Measurements from ENCODE around the gene ARID1B.

Gene ARID1B

DNA sequence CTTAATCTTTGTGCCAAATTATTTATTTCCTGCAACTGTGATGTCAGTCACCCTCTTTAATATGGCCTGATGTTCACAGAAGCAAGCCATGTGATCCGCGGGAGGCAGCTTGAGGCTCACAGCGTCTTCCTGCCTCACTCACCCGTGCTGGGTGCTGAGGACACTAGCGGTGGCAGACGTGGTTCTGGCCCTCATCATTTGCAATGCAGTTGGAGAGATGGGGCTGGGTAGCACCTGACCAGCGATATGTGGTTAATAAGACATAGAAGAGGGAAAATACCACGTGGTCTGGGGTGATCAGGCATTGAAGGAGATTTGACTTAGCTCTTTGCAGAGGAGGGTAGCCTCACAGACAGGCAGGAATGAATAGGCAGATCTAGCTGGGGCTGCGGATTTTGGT is 281.4 kb downstream of the ARID1B start:
- no peak for DNase-seq (ENCODE audit: low read depth)

DNA sequence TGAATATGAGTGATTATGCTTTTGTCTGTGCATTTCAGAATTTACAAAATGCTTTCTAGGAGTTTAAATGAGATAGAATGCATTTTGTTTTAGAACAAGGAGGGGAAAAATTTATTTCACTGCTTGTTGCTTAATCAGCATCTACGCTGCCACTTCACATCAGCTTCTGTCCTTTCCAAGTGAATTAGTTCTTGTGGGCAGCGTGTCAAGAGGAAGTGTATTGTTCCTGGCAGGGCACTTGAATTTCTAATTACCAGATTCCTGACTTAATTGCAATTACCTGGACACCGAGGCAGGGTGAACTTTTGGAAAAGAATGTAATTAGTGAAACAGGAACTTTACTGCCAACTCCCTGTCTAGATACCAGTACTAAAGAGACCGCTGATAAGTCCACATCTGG is 282.6 kb downstream of the ARID1B start:
- DNase-seq (ENCODE audit: low read depth) = no peak

DNA sequence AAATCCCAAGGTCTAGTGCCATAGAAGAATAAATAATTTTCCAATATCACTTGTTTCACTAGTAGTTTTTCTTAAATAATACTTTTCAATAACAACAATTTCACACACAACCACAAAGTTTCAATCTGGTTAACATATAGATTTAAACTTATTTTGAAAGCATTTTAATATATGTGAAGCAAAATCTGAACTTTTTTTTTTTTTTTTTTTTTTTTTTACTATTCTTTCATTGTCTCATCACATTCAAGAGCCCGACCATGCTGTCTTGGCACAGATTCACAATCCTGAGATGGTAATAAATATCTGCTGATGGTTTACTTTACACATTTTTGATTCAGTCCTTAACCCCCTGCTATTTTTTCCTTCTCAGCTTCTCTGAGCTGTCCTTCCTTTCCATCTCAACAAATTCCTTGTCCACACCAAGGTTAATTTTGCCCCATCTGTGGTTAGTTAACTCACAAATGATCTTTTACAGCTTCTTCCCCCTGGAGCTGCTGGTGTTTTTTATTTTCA is 283.3 kb downstream of the ARID1B start:
- DNase-seq (ENCODE audit: low read depth) = no peak

DNA sequence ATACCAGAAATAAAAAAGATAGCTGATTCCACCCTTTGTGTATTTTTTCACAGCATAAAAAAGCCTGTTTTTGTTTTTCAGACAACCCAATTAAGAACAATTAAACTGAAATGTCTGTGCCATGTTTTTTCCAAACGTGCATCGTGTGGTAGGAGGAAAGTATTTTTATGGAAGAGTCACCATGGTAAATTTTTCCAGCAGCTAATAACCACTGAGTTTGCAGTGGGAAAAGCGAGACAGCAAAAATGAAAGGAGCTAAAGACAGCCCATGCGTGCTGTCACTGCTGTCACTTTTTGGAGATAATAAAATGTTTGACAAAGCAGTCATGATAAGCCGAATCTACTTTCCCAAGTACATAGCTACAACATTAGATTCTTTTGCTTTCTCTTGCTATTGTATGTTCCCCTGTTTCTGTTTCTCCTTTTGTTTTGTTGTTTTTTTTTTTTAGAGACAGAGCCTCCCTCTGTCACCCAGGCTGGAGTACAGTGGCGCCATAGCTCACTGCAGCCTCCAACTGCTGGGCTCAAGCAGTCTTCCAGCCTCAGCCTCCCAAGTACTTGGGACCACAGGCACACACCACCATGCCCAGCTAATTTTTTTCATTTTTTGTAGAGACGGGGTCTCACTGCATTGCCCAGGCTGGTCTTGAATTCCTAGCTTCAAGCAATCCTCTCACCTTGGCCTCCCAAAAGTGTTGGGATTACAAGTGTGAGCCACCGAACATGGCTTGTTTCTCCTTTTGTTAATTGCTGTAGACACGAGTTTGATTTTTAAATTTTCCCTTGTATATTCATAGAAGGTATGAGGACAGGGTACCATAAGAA is 284.8 kb downstream of the ARID1B start:
- no peak for DNase-seq (ENCODE audit: low read depth)

DNA sequence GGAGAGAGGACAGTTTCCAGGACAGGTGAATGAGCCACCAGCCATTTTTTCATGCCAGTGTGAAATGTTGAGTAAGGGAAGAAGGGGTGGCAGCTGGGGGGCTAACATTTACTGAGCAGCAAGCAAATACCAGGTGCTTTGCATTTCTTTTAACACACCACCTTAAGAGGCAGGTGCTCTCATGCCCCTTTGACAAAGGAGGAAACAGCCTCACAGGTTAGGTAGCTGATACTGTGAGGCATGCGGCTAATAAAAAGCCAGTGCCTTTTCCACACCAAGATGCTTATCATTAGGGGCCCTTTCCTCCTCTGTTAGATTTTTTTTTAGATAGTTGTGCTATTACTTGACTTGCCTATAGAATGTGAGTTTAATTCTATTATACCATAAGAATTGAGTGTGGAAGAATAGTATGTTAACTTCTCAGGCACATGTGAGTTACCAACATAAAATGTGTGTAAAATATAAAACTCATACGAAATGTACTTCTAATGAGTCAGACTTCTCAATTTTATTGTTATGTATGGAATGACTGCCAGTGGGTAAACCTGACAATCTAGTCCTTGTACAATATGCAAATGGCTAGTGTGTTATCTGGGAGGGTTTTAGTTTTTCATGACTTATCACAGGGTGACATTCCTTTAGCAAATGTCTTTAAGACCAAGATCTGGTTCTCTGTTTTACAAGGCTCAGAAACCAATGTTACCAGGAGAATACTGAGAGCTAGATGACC is 286.2 kb downstream of the ARID1B start:
- DNase-seq (ENCODE audit: low read depth) = no peak

DNA sequence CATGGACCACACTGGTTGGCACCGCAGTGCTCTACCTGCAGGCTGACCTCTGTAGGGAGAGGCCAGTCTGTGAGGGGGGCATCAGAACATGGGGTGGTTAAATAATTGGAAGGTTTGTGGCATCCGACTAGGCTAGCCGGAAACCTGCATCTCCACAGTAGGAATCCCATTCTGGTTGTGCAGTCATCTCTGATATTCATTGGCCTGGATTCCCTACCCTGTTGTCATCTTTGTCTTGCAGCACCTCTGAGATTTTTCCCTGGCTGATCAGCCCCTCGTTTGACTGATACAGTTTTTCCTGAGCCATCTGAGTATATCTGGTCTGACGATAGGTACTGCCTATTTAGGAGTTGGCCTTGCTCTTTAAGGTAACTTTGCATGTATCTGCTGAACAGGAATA is 286.7 kb downstream of the ARID1B start:
- no peak for DNase-seq (ENCODE audit: low read depth)

DNA sequence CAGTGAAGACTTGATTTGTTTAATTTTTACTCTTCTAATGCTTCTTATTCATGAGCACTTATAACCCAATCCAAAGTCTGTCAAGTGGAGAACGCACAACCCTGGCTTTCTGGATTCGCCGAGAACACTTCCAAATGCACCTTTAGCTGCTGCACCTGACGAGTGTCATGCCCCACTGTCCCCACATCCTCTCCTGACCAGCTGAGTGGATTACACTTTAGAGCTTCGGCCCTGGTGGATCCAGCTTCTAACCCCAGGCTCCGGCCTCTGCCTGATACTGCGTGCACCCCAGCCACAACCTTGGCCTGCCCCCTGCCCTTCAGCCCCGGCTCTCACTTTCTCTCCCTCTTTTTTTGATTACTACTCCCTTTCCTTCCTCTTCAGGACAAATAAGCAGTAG is 287.3 kb downstream of the ARID1B start:
- DNase-seq (ENCODE audit: low read depth) = no peak

DNA sequence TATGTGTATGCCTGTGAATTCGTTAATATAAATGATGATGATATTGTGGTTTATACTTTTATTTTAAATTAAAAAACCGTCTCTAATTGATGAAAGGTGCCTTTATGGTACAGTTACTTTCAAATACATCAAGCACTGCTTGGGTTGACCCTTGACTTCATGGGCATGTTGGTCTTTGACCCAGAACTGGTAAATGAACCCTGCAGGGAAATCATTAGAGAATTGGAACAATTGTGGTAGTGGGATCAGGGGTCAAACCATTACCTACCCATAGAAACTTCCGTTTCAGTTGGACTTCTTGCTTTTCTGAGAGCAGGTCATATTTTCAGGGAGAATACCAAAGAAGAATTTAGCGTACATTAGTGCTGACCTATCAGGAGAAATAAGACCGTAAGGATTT is 288.2 kb downstream of the ARID1B start:
- DNase-seq (ENCODE audit: low read depth) = no peak

DNA sequence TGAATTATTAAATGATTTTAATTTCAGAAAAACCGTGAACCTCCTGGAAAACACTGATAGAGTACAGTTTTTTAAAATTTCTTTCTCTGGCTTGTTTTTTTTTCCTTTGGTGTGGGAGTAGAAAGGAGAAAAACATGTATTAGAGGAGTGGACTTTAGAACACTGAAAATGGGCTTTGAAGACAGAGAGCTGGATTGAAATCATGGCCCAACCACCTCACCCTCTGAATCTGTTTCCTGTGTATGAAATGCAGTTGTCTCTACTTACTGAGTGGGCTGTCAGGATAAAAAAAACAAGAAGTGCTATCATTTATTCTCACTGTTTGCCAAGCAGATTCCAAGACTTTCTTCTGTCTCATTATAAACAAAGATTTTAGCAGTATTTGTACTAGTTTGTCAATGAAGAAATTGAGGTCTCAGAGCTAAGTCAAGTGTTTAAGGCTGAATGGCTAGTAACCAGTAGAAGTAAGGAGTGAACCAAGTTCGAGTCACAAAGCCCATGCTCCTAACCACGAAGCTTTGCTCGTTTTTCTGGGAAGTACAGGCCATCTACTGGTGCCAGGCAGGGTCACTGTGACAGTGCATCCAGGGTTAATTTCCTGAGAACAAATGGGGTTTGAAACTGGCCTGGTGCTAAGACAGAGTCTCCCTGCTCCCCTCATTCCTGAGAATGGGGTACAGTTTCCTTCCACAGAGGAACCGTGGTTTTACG is 289.8 kb downstream of the ARID1B start:
- no peak for DNase-seq (ENCODE audit: low read depth)

DNA sequence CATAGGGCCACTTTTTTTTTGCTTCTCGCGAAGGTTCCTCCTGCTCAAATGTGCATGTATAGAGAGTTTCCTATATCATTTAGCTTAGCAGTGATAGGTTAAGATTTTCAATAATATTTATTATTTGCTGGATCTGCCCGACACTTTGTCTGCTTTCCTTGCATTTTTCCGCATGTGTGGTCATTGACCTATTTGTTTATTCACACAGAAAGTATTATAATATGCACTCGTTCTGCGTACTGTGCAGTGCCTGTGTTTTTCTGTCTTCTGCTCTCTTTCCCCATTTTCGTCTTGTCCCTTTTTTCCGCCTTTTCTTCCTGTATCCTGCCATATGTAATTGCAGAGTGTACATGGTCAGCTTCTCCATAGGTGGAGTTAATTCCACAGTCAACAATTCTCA is 290.3 kb downstream of the ARID1B start:
- no peak for DNase-seq (ENCODE audit: low read depth)

DNA sequence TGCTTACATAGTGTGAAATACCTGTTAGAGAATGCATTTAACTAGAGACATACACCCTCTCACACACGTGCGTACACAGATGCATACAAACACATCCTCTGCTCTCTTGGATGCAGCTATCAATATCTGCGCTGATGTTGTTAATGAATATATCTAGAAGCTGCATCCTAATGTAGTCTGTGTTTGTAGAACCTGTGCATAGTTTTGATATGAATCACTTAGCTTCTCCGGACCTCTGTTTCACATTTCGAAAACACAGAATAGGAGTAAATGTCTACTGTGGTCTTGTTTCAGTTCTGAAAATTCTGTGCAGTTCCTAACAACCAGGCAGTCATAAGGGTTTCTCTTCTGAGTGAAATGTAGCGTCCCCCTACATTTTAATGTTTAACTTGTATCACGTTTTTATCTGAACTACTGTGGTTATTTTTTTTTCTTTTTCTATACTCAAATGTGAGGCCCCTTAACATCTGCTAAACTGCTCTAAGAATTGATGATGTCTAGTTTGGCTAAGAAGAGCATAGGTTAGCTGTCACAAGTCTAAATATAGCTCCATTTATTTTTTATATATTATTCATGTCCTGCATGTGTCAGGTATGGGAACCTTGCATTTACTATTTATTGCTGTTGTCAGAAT is 291.6 kb downstream of the ARID1B start:
- no peak for DNase-seq (ENCODE audit: low read depth)

DNA sequence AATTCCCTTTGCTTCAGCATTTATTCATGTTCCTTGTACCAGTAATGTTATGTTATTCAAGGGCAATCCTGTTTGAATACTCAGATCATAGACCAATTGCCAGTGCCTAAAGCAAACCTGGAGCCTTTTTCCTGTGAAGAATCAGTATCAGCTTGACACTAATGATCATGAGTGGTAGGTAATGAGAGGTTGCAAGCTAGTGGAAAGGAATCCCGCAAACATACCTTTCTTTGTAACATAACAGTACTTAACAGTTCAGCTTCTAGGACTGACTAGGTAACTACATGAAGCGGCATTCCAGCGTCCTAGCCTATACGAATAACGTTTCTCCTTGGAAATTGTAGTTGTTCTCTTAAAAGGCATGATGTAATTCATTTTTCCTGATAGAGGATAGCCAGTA is 292.4 kb downstream of the ARID1B start:
- no peak for DNase-seq (ENCODE audit: low read depth)

DNA sequence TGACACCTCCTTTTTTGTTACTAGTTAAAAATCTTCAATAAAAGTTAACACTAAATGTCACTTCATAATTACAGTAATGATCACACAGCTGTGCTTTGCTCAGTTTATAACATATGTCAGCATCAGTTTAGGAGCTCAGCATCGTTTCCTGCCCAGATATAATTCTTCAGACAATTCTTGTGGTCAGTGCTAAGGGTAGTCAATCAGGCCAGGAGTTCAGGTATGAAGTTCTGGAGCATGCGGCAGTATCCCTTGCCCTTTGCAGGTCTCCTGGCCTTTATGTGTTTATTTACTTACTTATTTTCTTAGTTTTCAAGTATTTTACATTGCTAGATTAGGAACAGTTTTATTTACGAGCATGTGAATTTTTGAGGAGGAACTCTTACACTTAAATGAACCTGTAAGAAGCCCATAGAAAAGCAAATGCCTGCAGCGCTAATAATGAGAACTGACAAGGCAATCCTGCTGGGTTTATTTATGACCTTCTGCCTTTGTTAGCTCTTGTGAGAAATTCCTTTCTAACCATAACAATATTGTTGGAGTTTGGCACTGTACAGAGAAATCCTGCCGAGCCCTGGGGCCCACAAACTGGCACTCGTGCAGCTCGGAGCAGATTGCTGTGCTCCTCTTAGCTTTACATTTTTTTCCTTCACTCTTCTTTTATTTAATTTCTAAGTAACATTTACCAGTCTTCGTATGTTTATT is 293.4 kb downstream of the ARID1B start:
- DNase-seq (ENCODE audit: low read depth) = no peak

DNA sequence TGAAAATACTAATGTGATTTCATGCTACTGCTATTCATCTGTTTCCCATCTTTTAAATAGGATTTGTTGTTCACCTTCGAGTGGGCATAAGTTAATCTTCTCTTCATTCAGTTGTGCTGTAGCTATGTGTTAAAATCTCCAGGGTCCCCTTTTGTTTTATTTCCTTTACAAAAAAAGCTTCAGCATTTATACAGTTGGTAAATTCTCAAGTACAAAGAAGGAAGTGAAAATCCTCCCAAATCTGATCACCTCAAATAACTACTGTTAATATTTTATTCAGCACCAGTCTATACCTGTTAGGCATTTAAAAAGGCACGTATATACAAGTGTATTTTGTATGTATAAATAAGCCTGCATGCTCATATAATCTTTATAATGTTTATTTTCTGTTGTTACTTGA is 294.9 kb downstream of the ARID1B start:
- DNase-seq (ENCODE audit: low read depth) = no peak

DNA sequence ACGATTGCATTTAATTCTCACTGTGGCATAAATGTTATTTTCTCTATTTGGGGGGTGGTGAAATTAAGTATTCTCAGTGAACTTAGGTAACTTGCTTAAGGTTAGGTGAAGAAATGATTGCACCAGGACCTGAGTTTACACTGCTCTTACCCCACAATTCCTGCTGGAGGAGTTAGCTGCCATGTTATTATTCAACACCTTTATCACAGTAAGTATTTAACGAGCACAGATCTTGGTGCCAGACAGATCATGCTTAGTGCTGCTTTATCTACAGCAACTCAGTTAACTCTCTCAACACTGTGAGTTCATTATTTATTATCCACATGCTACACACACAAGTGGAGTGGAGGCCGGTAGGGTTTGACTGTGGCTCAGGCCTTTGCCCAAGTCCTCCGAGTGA is 296.4 kb downstream of the ARID1B start:
- DNase-seq (ENCODE audit: low read depth) = no peak

DNA sequence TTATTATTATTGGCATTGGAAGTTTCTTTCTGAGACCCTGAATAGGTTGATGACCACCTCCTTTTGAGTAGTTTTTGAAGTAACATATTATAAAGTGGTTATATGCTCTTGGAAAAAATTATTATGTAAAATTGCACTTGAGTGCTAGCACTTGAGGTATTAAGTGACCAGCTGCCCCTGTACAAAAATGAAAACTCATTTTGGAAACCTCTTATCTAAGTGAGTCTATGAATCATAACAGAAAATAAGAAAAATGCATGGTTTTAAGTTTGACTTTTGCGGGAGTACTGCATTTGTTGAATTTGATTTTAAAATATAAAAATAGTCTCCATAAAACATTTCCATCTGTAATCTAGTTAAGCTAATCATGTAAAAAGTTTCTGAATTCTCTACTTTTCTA is 297.8 kb downstream of the ARID1B start:
- DNase-seq (ENCODE audit: low read depth) = no peak

DNA sequence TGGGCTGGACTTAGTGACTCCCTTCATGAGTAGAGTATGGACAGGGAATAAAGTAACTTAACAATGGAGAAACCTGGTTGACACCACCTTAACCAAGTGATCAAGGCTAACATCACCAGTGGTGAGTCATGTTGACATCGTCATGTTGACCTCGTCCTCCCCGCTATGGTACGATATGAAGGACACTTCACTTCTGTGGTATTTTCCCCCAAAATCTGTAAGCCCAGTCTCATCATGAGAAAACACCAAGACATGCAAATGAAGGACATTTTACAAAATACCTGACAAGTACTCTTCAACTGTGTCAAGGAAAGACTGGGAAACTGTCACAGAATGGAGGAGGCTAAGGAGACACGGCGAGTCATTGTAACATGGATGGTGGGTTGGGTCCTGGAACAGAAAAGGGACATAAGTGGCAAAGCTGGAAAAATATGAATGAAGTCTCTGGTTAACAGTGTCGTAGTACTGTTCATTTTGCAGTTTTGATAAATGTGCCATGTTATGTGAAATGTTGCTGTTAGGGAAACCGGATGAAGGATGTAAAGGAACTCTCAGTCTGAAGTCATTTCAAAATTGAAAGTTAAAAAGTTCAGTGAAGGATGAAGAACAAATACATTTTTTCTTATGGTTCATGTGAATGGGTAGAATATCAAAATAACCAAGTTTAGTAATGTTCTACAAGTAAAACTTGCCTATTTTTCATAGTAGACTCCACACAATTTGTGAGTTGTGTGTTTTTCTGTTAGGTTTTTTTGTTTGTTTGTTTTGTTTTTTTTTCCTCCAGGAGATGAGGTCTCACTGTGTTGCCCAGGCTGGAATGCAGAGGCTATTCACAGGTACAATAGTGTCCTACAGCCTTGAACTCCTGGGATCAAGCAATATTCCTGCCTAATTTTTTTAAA is 298.6 kb downstream of the ARID1B start:
- DNase-seq (ENCODE audit: low read depth) = no peak

DNA sequence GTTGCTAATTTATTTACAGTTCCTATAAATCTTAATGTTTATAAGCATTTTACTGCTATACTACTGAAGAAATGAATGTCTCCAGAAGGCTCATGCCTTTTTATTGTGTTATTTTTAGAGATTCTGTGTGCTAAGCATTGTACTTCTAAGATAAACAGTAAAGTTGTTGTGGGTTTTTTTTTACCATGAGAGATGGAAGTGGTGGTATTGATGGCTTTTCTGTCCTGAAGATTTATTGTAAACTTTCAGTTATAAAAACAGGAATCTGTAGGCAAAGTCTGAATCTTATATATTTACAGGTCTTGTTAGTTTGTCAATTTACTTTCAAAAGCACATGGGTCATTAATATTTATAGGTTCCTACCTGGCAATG is 299.3 kb downstream of the ARID1B start:
- DNase-seq (ENCODE audit: low read depth) = no peak

DNA sequence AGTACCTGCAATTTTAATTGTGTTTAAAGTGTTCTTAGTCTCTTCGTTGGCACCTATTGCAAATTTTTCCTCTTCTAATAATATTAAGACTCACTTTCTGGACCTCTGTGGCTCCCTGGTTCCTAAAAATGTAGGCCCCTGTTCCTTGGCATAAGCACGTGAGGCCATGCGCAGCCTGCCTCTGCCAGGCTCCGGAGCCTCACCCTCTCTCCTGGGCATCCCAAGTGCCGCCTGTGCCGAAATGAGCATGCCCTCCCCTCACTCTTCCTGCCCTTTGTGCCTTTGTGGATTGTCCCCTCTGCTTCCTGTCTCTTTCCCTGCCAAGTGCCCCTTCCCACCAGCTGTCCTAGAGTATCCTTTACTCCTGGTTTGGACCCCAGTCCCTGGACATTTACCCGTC is 300.1 kb downstream of the ARID1B start:
- no peak for DNase-seq (ENCODE audit: low read depth)

DNA sequence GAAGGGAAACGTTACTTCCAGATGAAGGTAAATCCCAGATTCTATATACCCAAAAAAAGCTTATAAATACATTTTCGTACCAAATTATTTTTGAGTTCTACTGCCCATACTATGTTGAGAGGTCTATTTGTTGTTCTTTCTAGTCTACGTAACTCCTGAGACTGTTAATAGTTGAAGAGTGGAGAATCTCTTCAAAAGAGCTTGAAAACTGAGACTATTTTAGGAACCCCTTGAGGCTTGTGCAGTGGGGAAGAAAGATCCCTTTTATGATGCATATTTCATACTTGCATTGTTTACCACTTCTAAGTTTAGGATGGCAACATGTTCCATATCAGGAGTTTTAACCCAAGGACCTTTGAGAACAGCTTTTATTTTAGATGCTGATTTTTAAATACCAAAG is 301.1 kb downstream of the ARID1B start:
- no peak for DNase-seq (ENCODE audit: low read depth)

DNA sequence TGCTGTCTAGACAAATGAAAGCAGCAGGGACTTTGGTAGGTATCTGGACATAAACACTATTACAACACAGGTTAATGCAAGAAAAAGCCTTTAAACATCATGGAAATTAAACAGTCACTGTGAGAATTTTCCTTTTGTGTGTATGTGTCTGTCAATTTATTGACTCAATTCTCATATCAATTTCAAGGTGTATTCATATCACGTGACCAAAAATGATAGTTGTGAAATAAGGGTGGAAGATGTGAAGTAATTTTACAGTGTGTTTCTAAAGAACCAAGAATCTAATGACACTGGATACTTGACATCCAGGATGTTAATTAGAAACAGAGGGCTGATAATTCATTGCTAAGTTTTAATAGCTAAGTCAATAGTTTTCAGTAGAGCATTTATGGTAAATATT is 302.1 kb downstream of the ARID1B start:
- DNase-seq (ENCODE audit: low read depth) = no peak
